GDM1 (cell line): ENCODE results near the gene CNDP2.
"Not testable (repeated sequence)": the region's sequence is repeated elsewhere in the genome, so short reads cannot be mapped to it uniquely, and the experiment has no call there.

Experiments
- DNase-seq: peaks from one replicate; lab custom pipeline; 2025; lab: John Stamatoyannopoulos, UW

CNDP2 gene

DNA sequence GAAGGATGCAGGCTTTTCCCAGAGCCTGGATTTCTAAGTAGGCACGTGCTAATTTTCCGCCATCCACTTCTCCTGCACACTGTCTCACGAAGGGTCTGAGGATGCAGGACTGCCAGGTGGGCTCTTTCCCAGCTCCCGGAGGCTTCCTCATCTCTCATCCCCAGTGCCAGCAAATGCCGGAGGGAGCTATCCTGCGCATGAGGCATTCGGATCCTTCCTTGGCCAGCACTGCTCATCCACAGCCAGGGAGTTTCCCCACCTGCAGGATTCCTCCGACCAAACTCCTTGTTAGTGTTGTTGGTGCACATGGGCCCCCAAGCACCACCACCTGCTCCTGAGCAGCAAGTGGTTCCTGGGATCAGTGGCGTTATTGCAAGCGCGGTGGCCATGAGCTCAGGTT is 43.1 kb downstream of the CNDP2 start:
- no peak for DNase-seq

DNA sequence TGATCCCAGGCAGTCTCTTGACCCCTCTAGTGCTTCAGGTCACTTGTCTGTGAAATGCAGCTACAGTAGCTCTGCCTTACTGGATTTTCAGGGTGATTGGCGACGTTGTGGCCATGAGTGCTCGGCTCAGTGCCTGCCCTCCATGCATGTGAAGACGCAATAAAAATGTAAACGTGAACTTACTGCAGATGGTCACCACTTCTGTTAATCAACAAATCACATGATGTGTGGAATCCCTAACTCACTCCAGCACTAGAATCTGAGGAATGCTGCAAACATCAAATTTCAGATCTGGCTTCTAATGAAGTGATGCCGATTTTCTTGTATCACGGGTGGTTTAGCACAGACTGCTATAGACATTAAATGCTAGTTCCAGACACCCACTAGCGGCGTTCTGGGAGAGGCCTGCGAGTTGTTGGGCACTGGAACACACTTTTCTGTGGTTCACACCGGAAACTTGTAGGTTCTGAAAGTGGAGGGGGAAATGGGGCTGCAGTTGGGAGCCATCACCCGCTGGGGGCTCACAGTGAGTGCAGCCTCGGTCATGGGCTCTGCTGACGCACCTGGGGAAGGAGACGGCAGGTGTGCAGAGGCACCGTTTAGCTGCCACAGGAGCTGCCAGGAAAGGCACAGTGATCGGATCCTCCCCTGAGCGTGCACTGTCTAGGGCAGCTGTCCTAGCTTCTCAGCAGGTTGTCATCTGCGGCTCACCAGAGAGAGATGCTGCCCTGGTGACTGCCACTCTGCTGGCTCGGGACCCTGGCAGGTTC is 44.7 kb downstream of the CNDP2 start:
- DNase-seq: no peak

DNA sequence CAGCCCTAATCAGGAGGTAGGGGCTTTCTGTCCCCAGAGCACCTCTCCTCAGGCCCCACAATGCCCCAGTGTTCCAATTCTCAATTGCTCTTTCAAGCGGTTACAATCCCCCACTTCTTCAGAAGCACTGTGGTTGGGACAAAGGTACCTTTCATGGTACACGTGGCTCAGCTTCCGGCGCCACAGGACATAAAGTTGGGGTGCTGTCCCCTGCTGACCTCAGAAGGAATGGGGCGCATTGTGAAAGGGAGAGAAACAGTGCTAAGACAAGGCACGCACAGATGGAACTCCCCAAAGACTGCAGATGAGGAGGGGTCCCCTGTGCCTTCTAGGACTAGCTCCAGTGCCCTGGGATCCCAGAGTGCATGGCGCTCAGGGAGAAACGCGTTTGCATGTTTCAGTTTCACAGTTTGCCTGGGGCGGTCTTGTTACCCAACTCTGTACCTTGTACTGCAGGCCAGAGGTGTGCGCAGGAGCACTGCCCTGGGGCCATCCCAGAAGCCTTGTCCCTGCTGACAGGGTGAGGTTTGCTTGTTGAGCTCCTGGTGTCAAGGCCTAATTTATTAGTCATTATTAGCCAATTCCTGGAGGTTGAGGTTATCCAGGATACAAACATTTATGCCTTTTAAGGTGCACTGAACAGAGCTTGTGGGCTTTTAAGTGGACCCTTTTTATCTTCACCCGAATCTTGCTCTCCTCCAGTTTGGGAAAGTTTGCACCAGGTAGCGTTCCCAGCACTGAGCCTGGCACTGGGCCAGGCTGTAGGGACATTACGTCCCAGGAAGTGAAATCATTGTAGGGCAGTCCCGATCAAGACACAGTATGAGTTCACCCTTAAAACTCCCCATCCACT is 45.8 kb downstream of the CNDP2 start:
- no peak for DNase-seq

DNA sequence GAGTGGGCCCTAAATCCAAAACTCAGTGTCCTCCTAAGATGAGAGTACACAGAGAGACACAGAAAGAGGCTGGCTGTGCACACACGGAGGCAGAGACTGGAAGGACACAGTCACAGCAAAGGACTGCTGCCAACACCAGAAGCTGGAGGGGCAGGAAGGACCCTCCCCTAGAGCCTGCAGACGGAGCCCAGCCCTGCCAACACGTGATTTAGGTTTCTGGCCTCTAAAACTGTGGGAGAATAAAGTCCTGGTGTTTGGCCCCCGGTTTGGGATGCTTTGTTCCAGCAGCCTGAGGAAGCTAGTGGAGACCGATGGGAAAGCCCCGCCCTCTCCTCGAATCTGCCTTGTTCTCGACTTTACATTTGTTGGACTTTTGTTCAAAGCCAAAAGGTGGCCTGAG is 48.7 kb downstream of the CNDP2 start:
- DNase-seq: no peak

DNA sequence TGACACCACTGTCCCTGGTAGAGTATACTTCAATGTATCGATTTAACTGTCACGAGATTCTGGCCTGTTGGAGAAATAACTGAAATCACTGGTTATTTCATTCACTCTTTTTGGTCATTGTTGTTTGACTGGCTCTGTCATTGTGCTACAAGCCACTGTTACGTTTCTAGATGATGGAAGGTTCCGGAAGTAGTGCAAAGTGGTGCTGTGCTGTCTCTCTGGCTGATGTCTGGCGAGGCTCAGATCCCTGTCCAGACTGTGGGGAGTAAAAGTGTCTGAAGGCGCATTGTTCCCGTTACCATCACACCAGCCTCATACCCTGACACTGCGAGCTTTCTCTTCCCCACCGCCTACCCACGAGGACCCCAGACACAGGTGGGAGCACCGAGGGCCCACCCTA is 49.8 kb downstream of the CNDP2 start:
- no peak for DNase-seq

DNA sequence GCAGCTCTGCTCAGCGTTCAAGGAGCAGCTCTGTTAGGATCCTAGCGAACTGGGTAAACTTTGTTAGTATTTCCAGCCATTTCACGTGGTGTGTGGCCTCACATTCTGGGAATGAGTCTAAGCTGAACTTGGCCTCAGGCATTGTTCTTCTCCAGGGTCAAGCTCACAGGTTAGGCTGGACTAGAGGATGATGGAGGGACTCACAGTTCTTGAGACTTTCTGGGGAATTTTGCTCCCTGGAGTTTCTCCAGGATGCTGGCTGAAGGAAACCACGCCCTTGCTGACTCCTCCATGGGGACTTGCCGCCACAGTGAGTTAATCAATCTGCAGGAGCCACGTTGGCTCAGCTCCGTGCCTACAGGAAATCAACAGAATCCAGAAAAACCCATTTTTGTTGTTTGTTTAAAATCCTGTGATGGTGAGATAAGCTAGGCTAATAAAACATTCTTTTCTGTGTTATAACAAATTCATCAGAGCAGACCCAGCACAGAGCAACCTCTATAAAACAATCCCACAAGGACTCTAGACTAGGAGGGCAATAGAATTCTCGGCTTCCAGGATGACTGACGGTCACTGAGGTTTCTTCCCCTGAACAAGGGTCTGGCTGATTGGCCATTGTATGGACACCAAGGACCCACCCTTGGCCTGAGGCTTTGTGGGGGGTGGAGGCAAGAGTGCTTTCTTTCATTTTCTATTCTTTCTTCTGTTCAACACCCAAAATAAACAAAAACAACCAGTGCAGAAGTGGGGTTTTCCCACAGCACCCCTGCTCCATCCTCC is 50.8 kb downstream of the CNDP2 start:
- DNase-seq: no peak

DNA sequence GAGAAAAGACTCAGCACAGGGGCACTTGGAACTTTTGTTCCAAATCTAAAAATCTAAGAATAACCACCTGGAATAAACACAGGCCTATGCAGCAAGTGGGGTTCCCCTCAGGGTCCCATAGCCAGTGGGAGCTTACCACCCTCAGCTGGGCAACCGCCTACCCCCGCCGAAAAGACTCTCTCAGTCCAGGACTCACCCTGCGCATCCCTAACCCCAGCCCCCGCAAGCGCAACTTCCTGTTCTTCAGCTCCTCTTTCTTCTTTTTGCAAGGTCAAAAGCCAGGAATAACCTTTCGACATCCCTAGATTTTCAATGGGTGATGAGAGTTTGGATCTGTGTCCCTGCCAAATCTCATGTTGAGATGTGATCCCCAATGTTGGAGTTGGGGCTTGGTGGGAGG is 51.7 kb downstream of the CNDP2 start:
- no peak for DNase-seq

DNA sequence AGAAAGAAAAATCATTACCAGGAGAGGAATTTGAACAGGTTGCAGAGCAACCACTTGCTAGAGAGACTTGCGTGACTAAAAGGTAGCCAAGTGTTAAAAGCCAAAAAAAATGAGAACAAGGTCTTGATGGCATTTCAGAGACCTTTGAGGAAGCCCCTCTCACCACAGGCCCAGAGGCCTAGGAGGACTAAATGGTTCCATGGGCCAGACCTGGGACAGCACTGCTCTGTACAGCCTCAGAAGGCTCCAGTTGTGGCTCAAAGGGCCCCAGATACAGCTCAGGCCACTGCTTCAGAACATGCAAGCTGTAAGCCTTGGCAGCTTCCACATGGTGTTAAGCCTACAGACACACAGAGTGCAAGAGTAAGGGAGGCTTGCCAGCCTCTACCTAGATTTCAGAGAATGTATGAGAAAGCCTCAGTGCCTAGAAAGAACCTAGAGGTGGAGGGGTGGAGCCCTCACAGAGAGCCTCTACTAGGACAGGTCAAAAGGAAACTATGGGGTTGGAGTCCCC is 53.5 kb downstream of the CNDP2 start:
- no peak for DNase-seq

DNA sequence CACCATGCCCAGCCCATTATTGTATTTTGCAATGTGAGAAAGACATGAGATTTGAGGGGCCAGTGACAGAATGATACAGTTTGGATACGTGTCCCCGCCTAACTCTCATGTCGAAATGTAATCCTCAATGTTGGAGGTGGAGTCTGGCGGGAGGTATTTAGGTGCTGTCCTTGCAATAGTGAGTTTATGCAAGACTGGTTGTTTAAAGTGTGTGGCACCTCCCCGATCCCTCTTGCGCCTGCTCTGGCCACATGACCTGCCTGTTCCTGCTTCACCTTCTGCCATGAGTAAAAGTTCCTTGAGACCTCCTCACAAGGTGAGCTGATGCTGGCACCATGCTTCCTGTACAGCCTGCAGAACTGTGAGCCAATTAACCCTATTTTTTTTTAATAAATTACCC is 54.7 kb downstream of the CNDP2 start:
- no peak for DNase-seq

DNA sequence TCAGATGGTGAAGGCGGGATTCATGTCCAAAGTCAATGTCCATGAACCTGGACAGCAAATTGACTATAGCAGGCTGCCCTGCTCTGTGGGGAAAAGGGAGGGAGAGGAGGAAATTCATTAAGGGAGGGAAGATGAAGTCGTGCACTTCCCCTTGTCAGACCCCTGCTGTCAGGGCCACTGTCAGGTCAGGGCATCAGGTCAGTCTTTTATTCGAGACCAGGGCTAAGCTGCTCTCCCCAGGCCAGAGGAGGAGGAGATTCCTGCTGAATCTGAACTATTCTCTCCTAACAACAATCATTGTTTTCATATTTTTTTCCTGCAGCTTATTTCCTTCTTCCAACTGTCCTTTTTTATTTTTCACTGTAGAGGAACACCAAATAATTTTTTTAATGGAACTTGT is 55.3 kb downstream of the CNDP2 start:
- no peak for DNase-seq

DNA sequence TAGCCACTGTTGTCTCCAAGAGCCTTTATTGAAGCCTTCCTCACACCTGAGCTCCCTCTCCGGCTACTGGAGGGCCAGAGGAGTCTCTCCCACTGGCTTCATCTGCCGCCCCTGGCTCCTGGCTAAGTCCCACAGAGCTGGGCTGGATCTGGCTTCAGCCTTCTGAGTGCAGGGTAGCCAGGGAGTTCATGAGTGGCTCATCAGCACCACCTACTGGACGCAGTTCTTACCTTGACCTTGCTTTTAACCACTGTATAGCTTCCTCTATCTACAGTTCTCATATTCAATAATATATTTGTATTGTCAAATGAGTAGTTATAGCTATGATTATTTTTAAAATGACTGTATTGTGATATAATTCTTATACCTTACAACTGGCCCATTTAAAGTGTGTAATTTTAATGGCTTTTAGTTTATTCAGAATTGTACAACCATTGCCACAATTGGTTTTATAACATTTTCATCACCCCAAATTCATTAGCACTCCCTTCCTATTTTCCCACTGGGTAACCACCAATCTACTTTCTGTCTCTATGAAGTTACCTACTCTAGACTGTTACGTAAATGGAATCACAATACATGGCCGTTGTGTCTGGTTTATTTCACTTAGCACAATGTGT is 55.9 kb downstream of the CNDP2 start:
- DNase-seq: peak; percentile 71

DNA sequence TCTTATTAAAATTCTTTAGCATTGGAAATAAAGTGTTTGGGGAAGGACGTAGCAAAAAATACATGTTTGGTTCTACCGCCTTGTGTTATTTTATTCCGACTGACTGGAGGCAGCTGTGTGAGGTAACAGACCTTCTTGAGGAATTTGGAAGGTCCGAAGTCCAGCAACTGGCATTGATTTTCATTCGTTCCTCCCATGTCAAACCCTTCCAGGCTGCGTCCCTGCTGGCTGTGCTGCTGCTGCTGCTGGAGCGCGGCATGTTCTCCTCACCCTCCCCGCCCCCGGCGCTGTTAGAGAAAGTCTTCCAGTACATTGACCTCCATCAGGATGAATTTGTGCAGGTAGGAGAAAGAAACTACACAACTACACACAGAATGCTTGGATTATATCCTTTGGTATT is 60.0 kb downstream of the CNDP2 start:
- no peak for DNase-seq

DNA sequence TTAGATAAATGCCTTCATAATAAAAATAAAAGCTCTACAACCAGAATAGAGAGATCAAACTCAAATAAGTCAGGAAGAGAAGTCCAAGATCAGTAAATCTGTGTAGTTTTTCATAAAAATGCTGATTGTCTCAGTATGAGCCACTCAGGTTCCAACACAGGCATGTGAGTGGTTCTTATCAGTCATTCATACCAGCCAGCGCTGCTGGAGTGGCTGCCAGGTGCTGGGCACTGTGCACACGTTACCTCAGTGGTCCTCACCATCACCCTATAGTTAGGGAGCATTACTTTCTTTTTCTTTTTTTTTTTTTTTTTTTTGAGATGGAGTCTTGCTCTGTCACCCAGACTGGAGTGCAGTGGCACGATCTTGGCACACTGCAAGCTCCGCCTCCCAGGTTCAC is 61.9 kb downstream of the CNDP2 start:
- no peak for DNase-seq

DNA sequence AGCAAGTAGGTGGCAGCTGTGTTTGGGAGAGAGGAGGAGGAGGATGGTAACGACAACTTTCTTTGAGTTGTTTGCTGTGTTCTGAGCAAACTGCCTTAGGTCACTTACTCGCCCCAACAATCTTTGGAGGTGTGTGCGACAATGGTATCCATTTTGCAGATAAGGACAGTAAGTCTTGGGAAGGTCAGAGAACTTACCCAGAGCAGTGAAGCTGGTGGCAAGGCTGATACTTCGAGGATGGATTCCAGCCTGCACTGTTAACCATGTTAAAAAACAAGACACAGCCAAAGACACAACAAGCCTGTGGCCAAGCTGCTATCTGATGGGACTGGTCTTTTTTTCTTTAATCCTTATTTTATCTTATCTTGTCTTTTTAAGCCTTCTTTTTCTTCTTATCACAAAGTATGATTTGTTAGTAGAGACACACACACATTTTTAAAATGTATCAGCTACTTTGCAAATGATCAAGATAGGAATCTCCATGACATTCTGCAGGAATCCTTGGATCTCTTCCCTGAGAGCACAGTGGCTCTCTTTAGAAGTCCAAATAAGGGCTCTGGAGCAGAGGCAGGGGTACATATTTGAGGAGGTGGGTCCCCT is 66.1 kb downstream of the CNDP2 start:
- no peak for DNase-seq

DNA sequence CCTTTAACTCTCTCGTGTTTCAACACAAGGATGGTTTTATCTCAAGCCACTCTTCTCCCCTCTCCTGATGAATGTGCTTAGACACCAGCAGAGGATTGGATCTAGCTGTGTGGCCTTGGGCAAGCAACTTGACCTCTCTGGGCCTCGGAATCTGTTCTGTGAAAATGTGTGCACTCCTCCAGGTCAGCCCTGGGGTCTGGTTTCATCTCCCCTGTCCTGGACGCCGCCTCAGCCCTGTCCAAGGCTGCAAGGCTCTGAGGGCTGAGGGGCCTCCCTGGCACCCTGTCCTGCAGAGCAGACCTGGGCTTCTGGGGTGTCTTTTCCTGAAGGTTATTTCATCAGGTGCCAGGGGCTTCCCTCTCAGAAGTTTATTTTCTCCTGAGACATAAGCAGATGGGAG is 66.6 kb downstream of the CNDP2 start:
- DNase-seq: no peak

DNA sequence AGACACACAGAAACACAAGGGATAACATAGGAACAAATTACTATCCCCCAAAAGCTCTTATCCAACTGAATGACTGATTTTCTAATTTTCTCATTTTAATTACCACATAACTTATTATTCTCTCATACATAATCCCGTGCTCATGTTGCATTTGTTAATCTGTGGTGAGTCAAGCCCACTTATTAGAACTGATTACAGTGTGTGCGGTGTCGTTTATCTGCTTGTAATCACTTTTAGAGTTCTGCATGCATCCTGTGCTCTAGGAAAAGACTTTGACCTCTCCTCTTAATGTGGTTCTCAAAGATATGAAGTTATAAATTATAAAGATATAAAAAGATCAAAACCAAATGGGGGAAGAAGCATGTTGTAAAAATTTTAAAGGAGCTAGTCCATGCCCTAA is 67.8 kb downstream of the CNDP2 start:
- DNase-seq: no peak

DNA sequence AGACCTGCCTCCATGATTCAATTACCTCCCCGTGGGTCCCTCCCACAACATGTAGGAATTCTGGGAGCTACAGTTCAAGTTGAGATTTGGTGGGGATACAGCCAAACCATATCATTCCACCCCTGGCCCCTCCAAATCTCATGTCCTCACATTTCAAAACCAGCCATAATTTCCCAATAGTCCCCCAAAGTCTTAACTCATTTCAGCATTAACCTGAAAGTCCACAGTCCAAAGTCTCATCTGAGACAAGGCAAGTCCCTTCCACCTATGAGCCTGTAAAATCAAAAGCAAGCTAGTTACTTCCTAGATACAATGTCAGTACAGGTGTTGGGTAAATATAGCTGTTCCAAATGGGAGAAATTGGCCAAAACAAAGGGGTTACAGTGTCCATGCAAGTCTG is 69.0 kb downstream of the CNDP2 start:
- not testable (repeated sequence) for DNase-seq

DNA sequence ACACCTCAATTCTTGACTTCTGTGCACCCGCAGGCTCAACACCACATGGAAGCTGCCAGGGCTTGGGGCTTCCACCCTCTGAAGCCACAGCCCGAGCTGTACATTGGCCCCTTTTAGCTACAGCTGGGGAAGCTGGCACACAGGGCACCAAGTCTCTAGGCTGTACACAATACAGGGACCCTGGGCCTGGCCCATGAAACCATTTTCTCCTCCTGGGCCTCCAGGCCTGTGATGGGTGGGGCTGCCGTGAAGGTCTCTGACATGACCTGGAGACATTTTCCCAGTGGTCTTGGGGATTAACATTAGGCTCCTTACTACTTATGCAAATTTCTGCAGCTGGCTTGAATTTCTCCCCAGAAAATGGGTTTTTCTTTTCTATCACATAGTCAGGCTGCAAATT is 69.8 kb downstream of the CNDP2 start:
- DNase-seq: not testable (repeated sequence)

DNA sequence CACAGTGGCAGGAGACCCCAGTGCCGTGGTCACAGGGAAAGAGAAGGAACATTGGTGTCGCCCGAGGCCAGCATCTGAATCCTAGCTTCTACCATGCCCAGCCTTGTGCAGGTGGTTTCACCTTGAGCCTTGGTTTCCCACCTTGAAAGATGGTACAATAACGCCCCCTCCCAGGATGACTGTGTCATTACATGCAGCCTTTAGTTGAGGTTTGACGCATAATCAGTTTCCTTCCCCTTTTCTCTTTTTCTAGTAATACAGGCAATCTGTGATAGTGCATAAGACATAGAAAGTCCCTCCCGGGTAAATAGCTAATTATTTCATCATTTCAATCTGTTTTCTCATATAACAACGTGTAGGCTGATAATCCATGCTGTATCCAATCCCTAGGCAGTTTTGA is 71.7 kb downstream of the CNDP2 start:
- peak; percentile 5 for DNase-seq

DNA sequence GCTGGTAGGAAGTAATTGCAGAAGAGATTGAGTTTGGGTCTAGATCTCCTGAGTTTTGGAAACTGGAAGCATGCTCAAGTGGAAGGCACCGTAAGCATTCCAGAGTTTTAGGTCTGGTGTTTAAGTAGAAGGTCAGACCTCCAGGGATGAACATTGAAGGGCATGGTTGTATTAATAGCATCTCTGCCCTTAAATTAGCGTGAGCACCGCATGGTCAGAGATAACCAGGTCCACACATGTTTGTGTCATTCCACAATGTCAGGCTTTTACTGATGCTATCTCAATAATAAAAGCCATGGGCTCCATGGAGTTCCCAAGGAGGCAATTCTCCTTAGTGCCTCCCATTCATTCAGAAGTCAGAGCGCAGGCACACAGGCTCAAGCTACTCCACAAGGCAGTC is 73.2 kb downstream of the CNDP2 start:
- no peak for DNase-seq

DNA sequence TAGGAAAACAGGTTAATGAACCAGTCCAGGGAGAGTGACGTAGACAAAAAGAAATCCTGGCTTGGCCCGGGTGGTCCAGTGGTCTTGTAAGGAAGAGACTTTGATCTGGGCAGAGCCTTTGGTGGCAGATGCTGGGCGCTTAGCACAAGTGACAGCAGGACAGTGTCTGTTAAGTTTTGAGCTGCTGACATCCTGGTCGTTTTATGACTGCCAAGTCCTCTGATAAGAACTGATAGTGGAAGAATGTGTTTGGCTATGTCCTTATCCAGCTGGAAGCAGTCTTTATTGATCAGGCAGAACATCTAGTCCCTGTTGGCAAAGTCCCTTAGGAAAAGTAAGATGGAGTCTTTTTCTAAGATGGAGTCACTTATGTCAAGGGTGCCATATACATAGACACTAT is 74.1 kb downstream of the CNDP2 start:
- no peak for DNase-seq
